HepG2 (cell line): Measurements from ENCODE around the gene ERMARD. TPM values are rescaled to one million over a fixed set of nuclear protein-coding genes. Genes with fewer than 3 reads are reported as not detected.

Source experiments
- ATAC-seq: fragments of 200-7000 bp; cut with Tn5 transposase; 3 replicates; pipeline ENCODE4 v1.9.1; 2020; ENCODE audit warnings: mild to moderate bottlenecking, moderate library complexity
- BruUV-seq: library from RNA; stranded (reverse); fragments of 400-500 nt; replicated peaks from 2 replicates; lab custom pipeline; 2021; lab: Mats Ljungman, UMichigan
- CTCF ChIA-PET: fragments of 300-600 bp; formaldehyde crosslinking; extraction: SDS; loops from one replicate; lab custom pipeline; 2021; ENCODE audit warnings: low total read pairs, inconsistent platforms, low intra/inter-chr PET ratio; lab: Yijun Ruan, JAX
- POLR2A ChIA-PET: fragments of 350-600 bp; sonication (Branson Sonifier 250); formaldehyde crosslinking; loops from one replicate; lab custom pipeline; 2020; ENCODE audit warnings: antibody characterized with exemption, inconsistent platforms; lab: Yijun Ruan, JAX
- DNase-seq: peaks from one replicate; pipeline ENCODE4 v3.0.0-alpha.2; 2015; ENCODE audit warnings: low spot score
- FAIRE-seq: peaks from 3 replicates; lab custom pipeline; 2011; peaks lifted over from hg19 to GRCh38; lab: Jason Lieb, UNC
- H2AFZ ChIP-seq: one replicate; pipeline ENCODE4 v1.6.1; 2011; ENCODE audit warnings: low read length, inconsistent platforms
- H3K27ac ChIP-seq: fragments of 300-600 bp; 3 replicates; pipeline ENCODE4 v1.8.0; 2011; ENCODE audit warnings: mixed run types, mild to moderate bottlenecking, mixed read lengths, low read length, inconsistent platforms; ENCODE audit not compliant: insufficient read depth; ENCODE audit errors: extremely low read length
- H3K27me3 ChIP-seq, 2 experiments: fragments of 200-600 bp in 1 of 2; 2 replicates in 1 of 2; 3 replicates in 1 of 2; pipeline versions ENCODE4 v1.6.0 to v1.8.0; 2011; ENCODE audit warnings: low read length in 2 of 2, mild to moderate bottlenecking in 2 of 2, moderate library complexity in 2 of 2, inconsistent platforms in 1 of 2; ENCODE audit not compliant: insufficient read depth in 2 of 2, control insufficient read depth in 1 of 2
- H3K36me3 ChIP-seq, 2 experiments: fragments of 200-600 bp in 1 of 2; replicated peaks in 1 of 2; 2 replicates in 1 of 2; 3 replicates in 1 of 2; pipeline versions ENCODE4 v1.5.1 to v1.8.0; 2011; ENCODE audit warnings: low read length in 2 of 2, inconsistent platforms in 1 of 2; ENCODE audit not compliant: insufficient read depth in 2 of 2, control insufficient read depth in 1 of 2
- H3K4me1 ChIP-seq: 2 replicates; pipeline ENCODE4 v1.5.1; 2012; ENCODE audit warnings: low read length, inconsistent platforms; ENCODE audit not compliant: insufficient read depth
- H3K4me2 ChIP-seq: 2 replicates; pipeline ENCODE4 v1.6.0; 2011; ENCODE audit warnings: low read depth, low read length, inconsistent platforms
- H3K4me3 ChIP-seq, 3 experiments: fragments of 200-600 bp in 1 of 3; sonication (generic), shearing (Covaris generic) in 1 of 3; replicated peaks in 1 of 3; 2 replicates each; pipeline ENCODE4 v1.5.1; 2011 to 2016; ENCODE audit warnings: low read length in 3 of 3, inconsistent platforms in 2 of 3, low read depth in 2 of 3, mild to moderate bottlenecking in 2 of 3, control low read depth in 1 of 3, mixed read lengths in 1 of 3; ENCODE audit not compliant: insufficient read depth in 1 of 3
- H3K79me2 ChIP-seq: one replicate; pipeline ENCODE4 v1.6.1; 2011; ENCODE audit warnings: low read length, inconsistent platforms; ENCODE audit not compliant: insufficient read depth
- H3K9ac ChIP-seq: 2 replicates; pipeline ENCODE4 v1.6.0; 2011; ENCODE audit warnings: mild to moderate bottlenecking, low read depth, low read length, inconsistent platforms; ENCODE audit not compliant: insufficient read depth
- H3K9me3 ChIP-seq: 2 replicates; pipeline ENCODE4 v1.5.1; 2012; ENCODE audit warnings: mild to moderate bottlenecking, low read length
- H4K20me1 ChIP-seq: 2 replicates; pipeline ENCODE4 v1.6.0; 2011; ENCODE audit warnings: inconsistent platforms, mild to moderate bottlenecking, low read length, moderate library complexity; ENCODE audit not compliant: insufficient read depth
- AKAP8 ChIP-seq: sonication (generic); formaldehyde crosslinking; IDR thresholded peaks from 2 replicates; pipeline ENCODE4 v1.5.1; 2020; ENCODE audit warnings: mild to moderate bottlenecking, missing genetic modification reagents
- CAMTA2 ChIP-seq: sonication (generic); formaldehyde crosslinking; IDR thresholded peaks from 2 replicates; pipeline ENCODE4 v1.4.0; 2020; ENCODE audit warnings: mild to moderate bottlenecking, missing genetic modification reagents, borderline replicate concordance
- HNRNPK ChIP-seq: fragments of 200-400 bp; formaldehyde crosslinking; IDR thresholded peaks from 2 replicates; pipeline ENCODE4 v1.6.1; 2018; ENCODE audit warnings: low read length, low read depth, moderate library complexity, mild to moderate bottlenecking; ENCODE audit not compliant: poor library complexity, severe bottlenecking
- HOXA9 ChIP-seq: sonication (generic); formaldehyde crosslinking; IDR thresholded peaks from 2 replicates; pipeline ENCODE4 v1.8.1; 2022; ENCODE audit warnings: missing genetic modification reagents, mild to moderate bottlenecking, moderate library complexity, borderline replicate concordance
- JUN ChIP-seq: sonication (generic); formaldehyde crosslinking; IDR thresholded peaks from 2 replicates; pipeline ENCODE4 v1.4.0; 2020; ENCODE audit warnings: mild to moderate bottlenecking, missing genetic modification reagents
- NCOA1 ChIP-seq: sonication (generic); formaldehyde crosslinking; IDR thresholded peaks from 2 replicates; pipeline ENCODE4 v1.9.0; 2021; ENCODE audit warnings: missing genetic modification reagents
- RFXANK ChIP-seq: IDR thresholded peaks from 2 replicates; pipeline ENCODE4 v1.6.1; 2016
- RORA ChIP-seq: sonication (generic); formaldehyde crosslinking; IDR thresholded peaks from 2 replicates; pipeline ENCODE4 v1.5.0; 2020; ENCODE audit warnings: mild to moderate bottlenecking, missing genetic modification reagents, moderate library complexity
- SNAPC2 ChIP-seq: sonication (generic); formaldehyde crosslinking; IDR thresholded peaks from 2 replicates; pipeline ENCODE4 v1.8.1; 2022; ENCODE audit warnings: mild to moderate bottlenecking, missing genetic modification reagents
- SNRNP70 ChIP-seq: fragments of 200-400 bp; formaldehyde crosslinking; IDR thresholded peaks from 2 replicates; pipeline ENCODE4 v1.6.1; 2017; ENCODE audit warnings: mild to moderate bottlenecking, low read depth, low read length, moderate library complexity
- ZBTB42 ChIP-seq: sonication (generic); formaldehyde crosslinking; IDR thresholded peaks from 2 replicates; pipeline ENCODE4 v1.5.0; 2020; ENCODE audit warnings: mild to moderate bottlenecking, missing genetic modification reagents
- ZFP36 ChIP-seq: fragments of 150-350 bp; IDR thresholded peaks from 2 replicates; pipeline ENCODE4 v1.6.1; 2018; ENCODE audit warnings: borderline replicate concordance, low read length, low read depth; ENCODE audit not compliant: partially characterized antibody
- ZNF20 ChIP-seq: sonication (generic); formaldehyde crosslinking; IDR thresholded peaks from 2 replicates; pipeline ENCODE4 v1.4.0; 2020; ENCODE audit warnings: mild to moderate bottlenecking, moderate library complexity, missing genetic modification reagents
- ZNF329 ChIP-seq: sonication (generic); formaldehyde crosslinking; IDR thresholded peaks from 2 replicates; pipeline ENCODE4 v1.9.0; 2021; ENCODE audit warnings: low read depth, mild to moderate bottlenecking, missing genetic modification reagents
- ZNF543 ChIP-seq: sonication (generic); formaldehyde crosslinking; IDR thresholded peaks from 2 replicates; pipeline ENCODE4 v1.4.0; 2020; ENCODE audit warnings: mild to moderate bottlenecking, missing genetic modification reagents
- ZNF619 ChIP-seq: sonication (generic); formaldehyde crosslinking; IDR thresholded peaks from 2 replicates; pipeline ENCODE4 v1.4.0; 2020; ENCODE audit warnings: mild to moderate bottlenecking, missing genetic modification reagents
- ZNF777 ChIP-seq: sonication (generic); formaldehyde crosslinking; IDR thresholded peaks from 2 replicates; pipeline ENCODE4 v1.4.0; 2020; ENCODE audit warnings: missing genetic modification reagents
- ZSCAN20 ChIP-seq: sonication (generic); formaldehyde crosslinking; IDR thresholded peaks from 2 replicates; pipeline ENCODE4 v1.4.0; 2020; ENCODE audit warnings: missing genetic modification reagents, mild to moderate bottlenecking, borderline replicate concordance
- WGBS: methylation state at CpG from one replicate; pipeline ENCODE4 v1.1.6; 2017; ENCODE audit warnings: low lambda C conversion rate; 5-methylcytosine and 5-hydroxymethylcytosine counted together
- in situ Hi-C: cut with HindIII; loops from 2 replicates; pipeline ENCODE4 v1.10.0; 2017; ENCODE audit warnings: low pct_unique_long_range_greater_than_20kb; ENCODE audit not compliant: extremely low pct_ligation_motif_present
- intact Hi-C: fragments of 100-400 bp; cut with micrococcal nuclease; formaldehyde crosslinking; loops from one replicate; pipeline ENCODE4 v1.10.0; 2022; ENCODE audit not compliant: unreplicated experiment
- polyA plus RNA-seq, 8 experiments: library from polyadenylated mRNA; depleted of rRNA in 3 of 8; stranded (reverse) in 7 of 8; unstranded in 1 of 8; fragments of >200 nt; fragmentation: Illumina TruSeq in 4 of 8; extraction: Trizol in 4 of 8; gene quantifications; 2 replicates each; pipeline versions ENCODE4 v1.2.1 to v1.2.3, GENCODE V29; 2011 to 2016; ENCODE audit warnings: low read depth in 4 of 8, missing spikeins in 1 of 8, mixed read lengths in 1 of 8; ENCODE audit not compliant: insufficient read depth in 1 of 8
- total RNA-seq, 5 experiments: library from RNA; depleted of rRNA; stranded (reverse); fragments of >200 nt; fragmentation: Illumina TruSeq; extraction: Trizol; gene quantifications; 2 replicates each; pipeline ENCODE4 v1.2.3, GENCODE V29; 2016; ENCODE audit warnings: low read depth in 1 of 5
- TF ChIP-seq, protein P1 (sequence below): sonication (generic); formaldehyde crosslinking; IDR thresholded peaks from 2 replicates; pipeline ENCODE4 v1.4.0; 2020; ENCODE audit warnings: mild to moderate bottlenecking, missing genetic modification reagents
- TF ChIP-seq, protein P2 (sequence below): sonication (generic); formaldehyde crosslinking; IDR thresholded peaks from 2 replicates; pipeline ENCODE4 v1.5.1; 2020; ENCODE audit warnings: missing genetic modification reagents, mild to moderate bottlenecking, borderline replicate concordance

The ERMARD gene
- total and polyA plus RNA-seq, 2 of the 13 experiments (the other 11 are each of a cell fraction or from before 2014, with no cell fraction given) = 8.8 to 10.7 TPM

DNA sequence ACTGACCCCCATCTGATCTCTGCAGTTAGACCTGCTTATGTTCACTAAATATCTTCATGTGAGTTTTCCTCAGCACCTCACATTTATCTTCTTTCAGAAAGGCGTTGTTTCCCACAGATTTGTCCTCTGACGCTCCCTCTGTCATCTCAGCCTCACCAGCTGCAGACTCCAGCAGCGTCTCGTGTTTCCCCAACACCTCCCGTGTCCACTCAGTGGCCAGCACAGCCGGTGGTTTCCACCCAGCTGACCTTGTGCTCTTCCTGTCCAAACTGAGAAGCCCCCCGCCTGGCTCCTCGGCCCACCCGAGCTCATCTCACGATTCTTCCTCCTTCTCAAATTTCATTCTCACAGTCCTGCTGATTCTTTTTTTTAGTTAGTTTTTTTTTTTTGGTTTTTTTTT lies 12.5 kb downstream of the ERMARD start:
- Histone ChIP-seq H3K9ac (no peak overlapping the region), H3K4me2 (no peak overlapping the region), H3K36me3 (0 out of 5 replicates have a peak, but pooled peaks cover 0 to 1% of the 10 kb centered on the region in 2 experiments), H3K9me3 (no peaks in the 10 kb centered on the region), H3K4me1 (peaks cover 22% of the 10 kb centered on the region), H3K27ac (no peak overlapping the region), H3K27me3 (no peaks in the 10 kb centered on the region), H4K20me1 (no peaks in the 10 kb centered on the region), H3K79me2 (no peaks in the 10 kb centered on the region), H3K4me3 (no peak overlapping the region), H2AFZ (no peak overlapping the region)
- ChIA-PET POLR2A (no interaction called here), CTCF (no interaction called here)
- ATAC-seq (no peak), DNase-seq (no peak), FAIRE-seq (no peak)
- no TSS peak for BruUV-seq
- 93% methylated on average over 10 of the region's 10 CpGs for WGBS
- in situ Hi-C loops = no loop called here
- TF ChIP-seq ZNF329 (no peak), ZNF777 (CRISPR knock-in tag) (no peak), ZNF619 (CRISPR knock-in tag) (no peak), ZNF543 (CRISPR knock-in tag) (no peak), RORA (no peak), SNAPC2 (CRISPR knock-in tag) (no peak), RFXANK (CRISPR knock-in tag) (no peak), ZBTB42 (CRISPR knock-in tag) (no peak), AKAP8 (CRISPR knock-in tag) (no peak), ZSCAN20 (CRISPR knock-in tag) (no peak), ZNF20 (CRISPR knock-in tag) (no peak), NCOA1 (CRISPR knock-in tag) (no peak), JUN (CRISPR knock-in tag) (no peak), SNRNP70 (no peak), HNRNPK (no peak), CAMTA2 (CRISPR knock-in tag) (no peak), ZFP36 (no peak), HOXA9 (CRISPR knock-in tag) (no peak)
- TF ChIP-seq, protein P1, sequence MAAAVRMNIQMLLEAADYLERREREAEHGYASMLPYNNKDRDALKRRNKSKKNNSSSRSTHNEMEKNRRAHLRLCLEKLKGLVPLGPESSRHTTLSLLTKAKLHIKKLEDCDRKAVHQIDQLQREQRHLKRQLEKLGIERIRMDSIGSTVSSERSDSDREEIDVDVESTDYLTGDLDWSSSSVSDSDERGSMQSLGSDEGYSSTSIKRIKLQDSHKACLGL (CRISPR knock-in tag) = no peak
- TF ChIP-seq, protein P2, sequence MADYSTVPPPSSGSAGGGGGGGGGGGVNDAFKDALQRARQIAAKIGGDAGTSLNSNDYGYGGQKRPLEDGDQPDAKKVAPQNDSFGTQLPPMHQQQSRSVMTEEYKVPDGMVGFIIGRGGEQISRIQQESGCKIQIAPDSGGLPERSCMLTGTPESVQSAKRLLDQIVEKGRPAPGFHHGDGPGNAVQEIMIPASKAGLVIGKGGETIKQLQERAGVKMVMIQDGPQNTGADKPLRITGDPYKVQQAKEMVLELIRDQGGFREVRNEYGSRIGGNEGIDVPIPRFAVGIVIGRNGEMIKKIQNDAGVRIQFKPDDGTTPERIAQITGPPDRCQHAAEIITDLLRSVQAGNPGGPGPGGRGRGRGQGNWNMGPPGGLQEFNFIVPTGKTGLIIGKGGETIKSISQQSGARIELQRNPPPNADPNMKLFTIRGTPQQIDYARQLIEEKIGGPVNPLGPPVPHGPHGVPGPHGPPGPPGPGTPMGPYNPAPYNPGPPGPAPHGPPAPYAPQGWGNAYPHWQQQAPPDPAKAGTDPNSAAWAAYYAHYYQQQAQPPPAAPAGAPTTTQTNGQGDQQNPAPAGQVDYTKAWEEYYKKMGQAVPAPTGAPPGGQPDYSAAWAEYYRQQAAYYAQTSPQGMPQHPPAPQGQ (CRISPR knock-in tag) = no peak
- intact Hi-C loops = no loop called here
